ENCODE results near the gene ACTRT2.

ACTRT2 gene

DNA sequence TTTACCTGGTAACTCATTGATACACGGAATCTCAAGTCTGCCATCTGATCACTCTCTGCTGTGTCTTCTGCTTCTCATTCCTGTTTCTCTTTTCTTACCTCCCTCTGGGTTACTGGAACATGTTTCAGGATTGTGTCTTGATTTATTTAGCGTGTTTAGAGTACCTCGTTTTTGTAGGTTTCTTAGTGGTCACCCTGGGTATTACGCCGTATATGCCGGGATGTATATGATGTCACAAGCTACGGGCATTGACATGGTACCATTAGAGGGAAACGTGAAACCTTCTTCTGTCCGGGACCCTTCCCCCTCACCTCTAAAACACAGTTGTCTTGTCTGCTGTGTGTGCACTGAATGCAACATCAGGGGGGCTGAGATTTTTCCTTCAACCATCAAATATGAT lies 2.8 kb downstream of the ACTRT2 start:
- Histone ChIP-seq H3K9ac (ENCODE audit: low read depth, low read length) (no peak overlapping the region), H3K9me3 (replicated peaks; ENCODE audit: low read length) (peaks cover 7% of the 10 kb centered on the region), H3K4me2 (ENCODE audit: low read length) (no peak overlapping the region), H3K27me3 (ENCODE audit: control insufficient read depth, insufficient read depth, low read length) (no peaks in the 10 kb centered on the region), H3K4me3 (ENCODE audit: low read length) (no peak overlapping the region), H3K36me3 (ENCODE audit: insufficient read depth, low read length) (no peaks in the 10 kb centered on the region), H3K4me1 (ENCODE audit: control insufficient read depth, insufficient read depth, low read length) (no peaks in the 10 kb centered on the region)

DNA sequence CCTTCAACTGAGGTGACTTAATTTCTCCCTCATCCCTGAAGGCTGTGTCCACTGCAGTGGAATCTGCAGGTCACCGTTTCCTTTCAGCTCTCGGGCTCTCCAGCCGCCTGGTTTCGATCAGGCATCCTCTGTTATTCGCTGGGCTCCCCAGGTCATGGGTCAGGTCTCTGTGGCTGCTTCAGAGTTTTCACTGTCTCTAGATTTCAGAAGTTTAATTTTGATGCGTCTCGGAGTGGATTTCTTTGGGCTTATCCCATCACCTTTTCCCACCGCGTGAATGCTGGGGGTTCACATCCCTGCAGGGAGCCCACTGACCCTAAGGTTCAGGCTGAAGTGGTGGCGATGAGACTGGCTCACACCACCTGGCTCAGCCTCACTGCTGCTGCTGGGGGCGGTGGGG lies 3.3 kb downstream of the ACTRT2 start:
- Histone ChIP-seq H3K4me1 (ENCODE audit: control insufficient read depth, insufficient read depth, low read length) (no peaks in the 10 kb centered on the region), H3K4me2 (ENCODE audit: low read length) (no peak overlapping the region), H3K4me3 (ENCODE audit: low read length) (no peak overlapping the region), H3K27me3 (ENCODE audit: control insufficient read depth, insufficient read depth, low read length) (no peaks in the 10 kb centered on the region), H3K9me3 (replicated peaks; ENCODE audit: low read length) (peaks cover 7% of the 10 kb centered on the region), H3K9ac (ENCODE audit: low read depth, low read length) (no peak overlapping the region), H3K36me3 (ENCODE audit: insufficient read depth, low read length) (no peaks in the 10 kb centered on the region)

DNA sequence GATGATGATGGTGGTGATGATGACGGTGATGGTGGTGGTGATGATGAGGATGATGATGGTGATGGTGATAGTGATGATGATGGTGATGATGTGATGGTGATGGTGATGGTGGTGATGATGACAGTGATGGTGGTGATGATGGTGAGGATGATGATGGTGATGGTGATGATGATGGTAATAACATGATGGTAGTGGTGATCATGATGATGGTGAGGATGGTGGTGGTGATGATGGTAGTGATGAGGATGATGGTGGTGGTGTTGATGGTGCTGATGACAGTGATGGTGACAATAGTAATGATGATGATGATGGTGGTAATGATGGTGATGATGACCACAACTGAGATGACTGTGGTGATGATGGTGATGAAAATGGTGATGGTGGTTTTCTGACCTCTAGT lies 4.9 kb downstream of the ACTRT2 start:
- no peaks in the 10 kb centered on the region for H3K4me1 ChIP-seq (ENCODE audit: control insufficient read depth, insufficient read depth, low read length)
- H3K4me3 ChIP-seq (ENCODE audit: low read length) = no peak overlapping the region
- no peaks in the 10 kb centered on the region for H3K36me3 ChIP-seq (ENCODE audit: insufficient read depth, low read length)
- H3K27me3 ChIP-seq (ENCODE audit: control insufficient read depth, insufficient read depth, low read length) = no peaks in the 10 kb centered on the region
- no peak overlapping the region for H3K9ac ChIP-seq (ENCODE audit: low read depth, low read length)
- peaks cover 7% of the 10 kb centered on the region for H3K9me3 ChIP-seq (replicated peaks; ENCODE audit: low read length)
- H3K4me2 ChIP-seq (ENCODE audit: low read length) = no peak overlapping the region

DNA sequence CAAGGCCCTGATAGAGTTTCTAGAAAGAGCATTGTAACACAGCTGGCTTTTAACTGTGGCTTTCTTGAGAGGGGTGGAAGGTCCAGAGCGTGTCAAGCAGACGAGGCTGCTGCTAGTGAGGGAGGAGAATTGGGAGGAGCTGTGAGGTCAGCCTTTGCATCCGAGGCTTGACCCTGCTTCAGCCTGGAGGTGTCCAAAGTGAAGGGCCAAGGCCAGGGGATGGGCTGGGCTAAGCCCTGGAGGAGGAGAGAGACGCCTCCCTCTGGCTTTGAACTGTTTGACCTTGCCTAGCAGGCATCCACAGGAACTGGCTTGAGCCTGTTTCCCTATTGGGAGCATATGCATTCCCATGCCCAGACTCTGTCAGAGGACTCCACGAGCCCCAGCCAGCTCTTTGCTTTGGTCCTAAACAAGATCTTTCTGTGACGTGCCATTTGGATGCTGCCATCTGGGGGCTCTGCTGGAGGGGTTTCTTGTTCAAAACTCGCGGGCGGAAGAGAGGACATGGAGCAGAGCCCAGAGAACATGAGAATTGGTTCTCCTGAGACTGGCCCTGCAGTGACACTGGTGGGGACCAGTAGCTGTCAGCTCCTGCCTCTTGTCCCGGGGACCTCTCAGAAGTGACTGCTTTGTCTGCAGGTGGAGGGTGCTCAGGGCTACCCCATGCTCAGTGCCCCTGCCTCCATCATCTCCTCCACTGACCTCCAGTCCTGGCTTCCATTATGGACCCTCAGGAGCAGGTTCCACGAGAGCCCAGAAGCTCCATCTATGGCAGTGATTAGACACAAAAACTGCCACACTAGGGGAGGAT lies 5.5 kb downstream of the ACTRT2 start:
- Histone ChIP-seq H3K4me2 (ENCODE audit: low read length) (no peak overlapping the region), H3K9ac (ENCODE audit: low read depth, low read length) (no peak overlapping the region), H3K4me3 (ENCODE audit: low read length) (no peak overlapping the region), H3K4me1 (ENCODE audit: control insufficient read depth, insufficient read depth, low read length) (no peaks in the 10 kb centered on the region), H3K27me3 (ENCODE audit: control insufficient read depth, insufficient read depth, low read length) (no peaks in the 10 kb centered on the region), H3K9me3 (replicated peaks; ENCODE audit: low read length) (peaks cover 7% of the 10 kb centered on the region), H3K36me3 (ENCODE audit: insufficient read depth, low read length) (no peaks in the 10 kb centered on the region)

DNA sequence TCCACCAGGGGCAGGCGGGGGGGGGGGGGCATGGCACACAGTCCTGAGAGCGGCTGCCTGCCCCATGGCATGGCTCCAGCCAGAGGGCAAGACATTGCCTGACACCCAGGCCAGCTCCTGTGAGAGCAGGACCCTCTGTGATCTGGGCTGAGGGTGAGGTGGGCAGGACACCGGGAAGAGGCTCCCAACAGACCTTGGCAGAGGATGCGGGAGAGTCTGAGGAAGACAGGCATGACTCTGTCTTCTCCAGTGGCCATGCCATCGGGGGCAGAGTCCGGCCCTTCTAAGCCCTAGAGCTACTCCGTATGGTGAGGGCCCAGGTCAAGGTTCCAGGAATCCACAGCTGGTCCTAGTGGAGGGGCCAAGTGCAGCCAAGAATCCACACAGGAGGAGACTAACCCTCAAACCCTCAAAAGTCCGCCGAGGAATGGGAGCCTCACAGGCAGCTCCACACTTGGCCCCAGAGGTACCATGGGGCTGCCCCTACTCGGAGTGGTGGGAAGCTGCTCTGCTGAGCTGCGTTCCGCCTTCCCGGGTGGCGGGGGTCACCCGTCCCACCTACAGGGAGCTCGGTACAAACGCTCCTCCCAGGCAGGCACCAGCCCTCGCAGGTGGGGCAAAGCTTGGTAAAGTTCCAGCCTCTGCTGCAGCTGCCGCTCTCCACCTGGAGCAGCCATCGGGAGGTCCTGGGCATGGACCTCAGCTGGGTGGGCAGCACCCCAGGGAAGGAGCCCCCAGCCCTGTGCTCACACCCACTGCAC lies 6.5 kb downstream of the ACTRT2 start:
- Histone ChIP-seq H3K4me3 (ENCODE audit: low read length) (no peak overlapping the region), H3K9ac (ENCODE audit: low read depth, low read length) (no peak overlapping the region), H3K4me2 (ENCODE audit: low read length) (no peak overlapping the region), H3K36me3 (ENCODE audit: insufficient read depth, low read length) (no peaks in the 10 kb centered on the region), H3K9me3 (replicated peaks; ENCODE audit: low read length) (peaks cover 7% of the 10 kb centered on the region), H3K27me3 (ENCODE audit: control insufficient read depth, insufficient read depth, low read length) (no peaks in the 10 kb centered on the region), H3K4me1 (ENCODE audit: control insufficient read depth, insufficient read depth, low read length) (no peaks in the 10 kb centered on the region)

DNA sequence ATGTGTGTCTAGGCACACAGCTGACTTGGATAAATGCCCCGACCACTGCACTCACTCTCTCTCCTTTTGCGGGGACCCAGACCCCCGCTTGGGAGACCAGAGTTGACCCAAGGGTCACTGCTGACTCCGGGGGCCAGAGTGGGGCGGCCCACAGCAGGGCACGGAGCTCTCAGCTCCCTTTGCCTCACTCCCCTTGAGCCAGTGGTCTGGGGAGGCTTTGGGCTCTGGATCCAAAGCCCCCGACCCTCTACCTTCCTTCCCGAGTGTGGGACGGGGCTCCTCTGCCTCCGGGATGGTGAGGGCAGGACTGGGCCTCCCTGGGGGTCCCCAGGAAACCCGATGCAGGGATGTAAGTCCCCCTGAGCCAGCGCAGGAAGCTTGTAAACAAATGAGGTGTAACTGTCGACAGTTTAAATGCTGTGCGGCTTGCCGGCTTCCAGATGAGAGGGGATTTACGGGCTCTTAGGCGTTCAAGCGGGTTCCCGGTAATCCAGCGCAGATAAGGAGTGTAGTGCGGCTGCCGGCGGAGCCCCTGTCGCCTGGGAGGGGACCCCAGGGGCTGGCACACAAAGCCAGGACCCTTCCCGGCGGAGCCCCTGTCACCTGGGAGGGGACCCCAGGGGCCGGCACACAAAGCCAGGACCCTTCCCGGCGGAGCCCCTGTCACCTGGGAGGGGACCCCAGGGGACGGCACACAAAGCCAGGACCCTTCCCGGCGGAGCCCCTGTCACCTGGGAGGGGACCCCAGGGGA lies 7.4 kb downstream of the ACTRT2 start:
- H3K4me2 ChIP-seq (ENCODE audit: low read length) = no peak overlapping the region
- no peak overlapping the region for H3K4me3 ChIP-seq (ENCODE audit: low read length)
- no peaks in the 10 kb centered on the region for H3K4me1 ChIP-seq (ENCODE audit: control insufficient read depth, insufficient read depth, low read length)
- no peak overlapping the region for H3K9ac ChIP-seq (ENCODE audit: low read depth, low read length)
- peaks cover 7% of the 10 kb centered on the region for H3K9me3 ChIP-seq (replicated peaks; ENCODE audit: low read length)
- H3K36me3 ChIP-seq (ENCODE audit: insufficient read depth, low read length) = no peaks in the 10 kb centered on the region
- H3K27me3 ChIP-seq (ENCODE audit: control insufficient read depth, insufficient read depth, low read length) = no peaks in the 10 kb centered on the region

DNA sequence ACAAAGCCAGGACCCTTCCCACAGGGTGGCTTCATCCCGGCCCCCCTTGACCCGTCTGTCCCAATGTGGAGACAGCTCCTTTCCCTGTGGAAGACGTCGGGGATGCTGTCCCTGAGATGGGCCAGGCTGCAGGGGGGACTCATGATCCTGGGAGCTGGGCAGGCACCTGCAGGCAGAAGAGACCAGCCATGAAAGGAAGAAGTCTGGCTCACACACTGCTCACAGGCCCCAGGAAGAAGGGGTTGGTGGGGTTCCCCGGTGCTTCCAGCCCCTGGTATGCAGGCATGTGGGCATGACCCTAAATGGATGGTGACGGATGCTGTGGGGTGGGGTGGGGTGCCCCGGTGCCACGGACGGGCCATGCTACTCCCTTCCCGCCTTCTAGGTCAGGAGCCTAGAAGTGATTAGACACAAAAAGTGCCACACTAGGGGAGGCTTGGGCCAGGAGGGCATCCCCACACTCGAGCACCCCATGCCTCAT lies 8.3 kb downstream of the ACTRT2 start:
- no peaks in the 10 kb centered on the region for H3K36me3 ChIP-seq (ENCODE audit: insufficient read depth, low read length)
- no peak overlapping the region for H3K4me3 ChIP-seq (ENCODE audit: low read length)
- peaks cover 7% of the 10 kb centered on the region for H3K9me3 ChIP-seq (replicated peaks; ENCODE audit: low read length)
- H3K9ac ChIP-seq (ENCODE audit: low read depth, low read length) = no peak overlapping the region
- no peaks in the 10 kb centered on the region for H3K4me1 ChIP-seq (ENCODE audit: control insufficient read depth, insufficient read depth, low read length)
- no peaks in the 10 kb centered on the region for H3K27me3 ChIP-seq (ENCODE audit: control insufficient read depth, insufficient read depth, low read length)
- H3K4me2 ChIP-seq (ENCODE audit: low read length) = no peak overlapping the region

DNA sequence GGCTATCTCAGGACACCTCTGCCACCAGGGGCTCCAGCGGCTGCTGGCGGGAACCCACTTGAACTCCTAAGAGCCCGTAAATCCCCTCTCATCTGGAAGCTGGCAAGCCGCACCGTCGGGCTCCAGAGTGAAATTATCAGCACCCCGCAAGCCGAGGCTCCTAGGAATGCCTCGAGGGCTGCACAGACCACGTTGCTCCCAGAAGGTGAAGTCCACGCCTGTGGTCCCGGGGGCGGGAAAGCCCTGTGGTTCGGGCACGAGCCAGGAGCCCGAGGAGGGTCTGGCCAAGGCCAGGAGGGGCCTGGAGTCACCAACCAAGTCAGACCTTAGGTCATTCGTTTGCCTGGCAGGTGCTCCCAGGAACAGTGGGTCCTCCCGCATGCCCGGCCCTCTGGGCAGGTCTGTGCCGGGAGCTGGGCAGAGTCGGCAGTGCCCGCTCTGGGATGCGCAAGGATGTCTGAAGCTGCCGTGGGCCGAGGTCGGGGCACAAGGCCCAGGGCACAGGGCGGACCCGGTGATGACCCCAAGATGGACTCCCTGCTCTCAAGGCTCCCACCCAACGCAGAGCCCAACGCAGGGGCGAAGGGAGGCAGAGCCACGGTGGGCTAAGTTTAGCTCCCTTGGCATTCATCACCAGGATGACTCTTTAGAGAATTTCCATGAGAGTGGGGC lies 8.9 kb downstream of the ACTRT2 start:
- Histone ChIP-seq H3K9me3 (replicated peaks; ENCODE audit: low read length) (peaks cover 7% of the 10 kb centered on the region), H3K9ac (ENCODE audit: low read depth, low read length) (no peak overlapping the region), H3K36me3 (ENCODE audit: insufficient read depth, low read length) (no peaks in the 10 kb centered on the region), H3K4me1 (ENCODE audit: control insufficient read depth, insufficient read depth, low read length) (no peaks in the 10 kb centered on the region), H3K27me3 (ENCODE audit: control insufficient read depth, insufficient read depth, low read length) (no peaks in the 10 kb centered on the region), H3K4me3 (ENCODE audit: low read length) (no peak overlapping the region), H3K4me2 (ENCODE audit: low read length) (no peak overlapping the region)

DNA sequence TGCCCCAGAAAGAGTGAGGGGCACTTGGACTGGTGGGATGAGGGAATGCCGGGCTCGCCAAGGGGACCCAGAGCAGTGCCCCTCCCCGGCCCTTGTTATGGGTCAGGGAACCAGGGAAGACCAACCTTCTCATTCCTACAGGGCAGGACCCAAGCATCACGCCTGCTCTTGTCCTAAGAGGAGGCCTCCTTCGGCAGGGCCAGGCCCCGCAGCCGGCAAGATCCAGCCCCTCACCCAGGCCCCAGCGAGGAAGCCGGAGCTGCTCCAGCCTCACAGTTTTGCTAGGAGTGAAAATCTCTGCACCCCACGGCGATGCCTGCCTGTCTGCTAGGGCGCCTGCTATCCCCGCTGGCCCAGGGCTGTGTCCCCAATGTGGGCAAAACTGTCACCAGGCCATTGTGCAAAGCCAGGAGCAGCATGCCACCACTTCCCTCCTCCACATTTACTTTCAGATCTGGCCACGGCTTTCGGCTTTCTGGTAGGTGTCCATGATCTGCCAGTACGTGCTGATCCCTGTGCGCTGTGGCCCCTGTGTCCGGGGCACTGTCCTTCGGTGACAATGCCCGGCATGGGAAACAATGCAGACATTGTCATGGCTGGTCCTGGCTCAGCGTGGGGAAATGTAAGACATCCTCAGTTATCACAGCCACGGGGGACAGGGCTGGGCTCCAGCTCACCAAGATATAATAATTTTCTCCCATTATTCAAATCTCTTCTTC lies 9.6 kb downstream of the ACTRT2 start:
- Histone ChIP-seq H3K36me3 (ENCODE audit: insufficient read depth, low read length) (no peaks in the 10 kb centered on the region), H3K9ac (ENCODE audit: low read depth, low read length) (no peak overlapping the region), H3K4me1 (ENCODE audit: control insufficient read depth, insufficient read depth, low read length) (no peaks in the 10 kb centered on the region), H3K4me3 (ENCODE audit: low read length) (no peak overlapping the region), H3K4me2 (ENCODE audit: low read length) (no peak overlapping the region), H3K9me3 (replicated peaks; ENCODE audit: low read length) (peaks cover 7% of the 10 kb centered on the region), H3K27me3 (ENCODE audit: control insufficient read depth, insufficient read depth, low read length) (peaks cover 4% of the 10 kb centered on the region)

DNA sequence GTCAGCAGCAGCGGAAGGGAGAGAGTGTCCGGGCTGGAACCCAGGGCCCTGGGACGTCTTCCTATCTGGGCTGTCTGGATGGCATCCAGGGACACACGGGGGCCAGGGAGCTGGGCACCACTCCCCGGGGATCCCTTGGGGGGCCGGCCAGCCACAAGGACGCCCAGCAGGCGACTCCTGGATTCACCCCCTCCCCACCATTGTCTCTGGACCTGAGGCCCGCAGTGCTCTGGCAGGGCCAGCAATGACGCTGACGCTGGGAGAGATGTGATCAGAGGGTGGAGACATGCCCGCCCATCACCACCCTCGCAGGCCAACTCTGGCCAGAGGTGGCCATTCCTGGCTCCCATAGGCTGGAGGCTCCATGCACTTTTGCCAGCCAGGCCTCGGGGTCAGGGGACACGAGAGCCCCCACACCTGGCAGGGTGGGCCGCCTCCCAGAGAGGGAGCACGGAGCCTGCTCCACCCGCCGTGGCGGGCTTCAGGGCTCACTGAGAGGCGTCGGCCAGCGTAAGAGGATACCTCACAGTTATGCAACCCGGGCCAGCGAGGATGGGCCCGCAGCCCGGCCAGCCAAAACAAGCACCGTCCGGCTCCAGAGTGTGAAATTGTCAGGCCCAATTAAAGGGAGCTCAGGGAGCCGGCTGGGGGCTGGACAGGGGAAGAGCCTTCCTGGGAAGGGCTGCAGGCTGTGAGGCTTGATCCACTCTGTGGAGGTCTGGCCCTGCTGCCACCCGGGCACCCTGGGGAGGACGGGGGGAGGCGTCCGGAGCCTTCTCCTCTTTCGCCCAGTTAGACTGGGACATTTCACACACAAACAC lies 10.3 kb downstream of the ACTRT2 start:
- Histone ChIP-seq H3K4me3 (ENCODE audit: low read length) (no peak overlapping the region), H3K27me3 (ENCODE audit: control insufficient read depth, insufficient read depth, low read length) (peaks cover 5% of the 10 kb centered on the region), H3K4me2 (ENCODE audit: low read length) (no peak overlapping the region), H3K36me3 (ENCODE audit: insufficient read depth, low read length) (no peaks in the 10 kb centered on the region), H3K9me3 (replicated peaks; ENCODE audit: low read length) (peaks cover 7% of the 10 kb centered on the region), H3K4me1 (ENCODE audit: control insufficient read depth, insufficient read depth, low read length) (no peaks in the 10 kb centered on the region), H3K9ac (ENCODE audit: low read depth, low read length) (no peak overlapping the region)

All from skeletal muscle satellite cell (primary cell).